Measurements from ENCODE around the gene ITSN1.
A peak's percentile ranks its signal among the peaks of the same experiment; 100 is the strongest.

- TF ChIP-seq POLR2AphosphoS5 (IDR thresholded peaks at IDR 0.05) (peak; percentile 92 to 95 (median 95)), CTCF (IDR thresholded peaks at IDR 0.05) (no peak), POLR2A (IDR thresholded peaks at IDR 0.05) (peak; percentile 96)
Observed at GRCh38 chr21:33642027-33642895, at the start of gene ITSN1.
